ENCODE results near the gene HNRNPF. TPM values are rescaled to one million over a fixed set of nuclear protein-coding genes. Genes with fewer than 3 reads are reported as not detected.
A peak's percentile ranks its signal among the peaks of the same experiment; 100 is the strongest.
"Not testable (repeated sequence)": the region's sequence is repeated elsewhere in the genome, so short reads cannot be mapped to it uniquely, and the experiment has no call there.

Gene HNRNPF
- total RNA-seq, 2 experiments from 2014 or later: 379 to 383 TPM

DNA sequence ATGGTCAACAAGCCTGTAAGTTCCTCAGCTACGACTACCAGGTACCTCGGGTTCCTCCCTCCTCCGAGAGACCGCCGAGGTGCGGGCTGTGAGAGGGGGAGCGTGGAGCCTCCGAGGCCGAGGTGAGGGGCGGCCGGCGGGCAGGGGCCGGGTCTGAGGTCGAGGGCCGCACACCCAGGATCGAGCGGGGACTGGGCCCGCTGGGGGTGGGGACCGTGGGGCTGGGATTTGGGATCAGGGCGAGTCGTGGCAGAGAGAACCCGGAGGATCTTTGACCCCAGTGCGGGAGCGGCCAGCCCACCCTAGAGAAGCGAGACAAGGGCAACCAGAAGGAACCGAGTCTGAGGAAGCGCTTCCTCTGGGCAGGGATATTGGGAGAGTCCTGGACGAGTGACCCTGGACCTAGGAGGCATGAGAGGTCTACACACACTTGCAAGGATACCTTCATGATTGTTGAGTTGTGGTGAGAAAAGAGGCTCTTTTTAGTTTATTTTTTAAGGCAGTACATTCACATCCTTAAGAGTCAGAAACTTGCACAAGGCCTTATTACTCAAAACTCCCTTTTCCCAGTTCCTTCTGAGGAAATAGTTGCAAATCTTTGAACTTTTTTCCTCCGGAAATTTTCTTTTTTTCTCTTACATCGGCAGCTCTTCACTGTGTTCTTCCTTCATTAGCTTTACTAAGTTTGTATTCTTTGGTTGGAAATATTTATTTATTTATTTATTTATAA lies 28.3 kb upstream of the HNRNPF start:
- no peaks in the 10 kb centered on the region for H3K27me3 Mint-ChIP-seq (ENCODE audit: low read depth)
- no peak for DNase-seq
- CTCF ChIA-PET: interaction anchor here (1.0 to 1.6 kb wide), 2 partner anchors 12 to 146 kb away, joined by 4 read pairs; no protein-coding TSS in a partner anchor
- H3K4me3 Mint-ChIP-seq: peak overlapping the region; percentile 84
- H3K27ac Mint-ChIP-seq: peak overlapping the region; percentile 80
- H3K4me1 Mint-ChIP-seq (ENCODE audit: low read depth): peaks cover 17% of the 10 kb centered on the region
- peaks cover 5% of the 10 kb centered on the region for H3K36me3 Mint-ChIP-seq (ENCODE audit: low read depth)
- intact Hi-C loops (cut with micrococcal nuclease): no loop called here
- H3K9me3 Mint-ChIP-seq: no peaks in the 10 kb centered on the region

DNA sequence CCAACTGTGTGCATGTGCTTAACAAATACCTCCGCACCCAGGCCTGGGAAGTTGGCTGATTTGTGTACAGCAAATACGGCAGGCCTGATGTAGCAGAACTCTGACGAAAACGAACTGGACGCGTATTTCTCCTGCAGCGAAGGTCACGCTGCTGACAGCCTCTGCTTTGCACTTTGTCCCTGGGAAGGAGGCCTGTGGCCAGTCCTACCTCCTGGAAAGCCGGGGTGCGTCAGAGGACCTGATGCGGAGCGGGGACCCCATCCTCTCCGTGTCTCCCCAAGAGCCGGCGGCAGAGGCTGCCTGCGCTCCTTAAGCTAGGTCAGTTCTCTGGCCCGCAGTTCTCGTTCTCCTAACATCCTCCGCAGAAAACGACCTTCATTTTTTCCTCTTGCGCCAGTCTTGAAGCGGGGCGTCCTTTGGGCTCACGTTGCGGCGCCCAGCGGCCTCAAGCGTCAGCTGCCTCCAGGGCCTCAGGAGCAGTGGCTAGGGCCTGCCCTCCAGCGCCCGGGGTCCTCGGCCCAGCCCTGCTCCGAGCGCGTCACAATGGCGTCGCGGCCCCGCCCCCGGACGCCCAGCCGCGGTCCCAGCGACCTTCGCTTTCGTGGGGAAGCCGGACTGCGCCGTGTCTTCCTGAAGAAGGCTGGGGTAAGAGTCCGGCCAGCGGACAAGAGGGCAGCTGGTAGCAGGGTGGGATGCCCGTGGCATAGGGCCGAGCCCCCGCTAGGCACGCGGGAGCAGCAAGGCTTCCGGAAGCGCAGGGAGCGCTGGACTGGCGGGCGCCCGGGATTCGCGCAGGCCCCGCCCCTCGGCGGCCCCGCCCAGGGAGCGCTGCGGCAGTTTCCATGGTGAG lies 27.5 kb upstream of the HNRNPF start, which contains the start of gene ZNF487:
Gene ZNF487, plus strand, starts transcription at position 821 of the 850 bp plus-strand sequence. CDS start 38,703 bp downstream, outside the sequence.
- Mint-ChIP-seq H3K9me3 (no peaks in the 10 kb centered on the region), H3K36me3 (ENCODE audit: low read depth) (peaks cover 5% of the 10 kb centered on the region), H3K27me3 (ENCODE audit: low read depth) (no peaks in the 10 kb centered on the region), H3K27ac (peak within 1 kb of the TSS; percentile 87), H3K4me3 (peak within 1 kb of the TSS; percentile 84), H3K4me1 (ENCODE audit: low read depth) (peaks cover 17% of the 10 kb centered on the region)
- CTCF ChIA-PET: interaction anchor here (1.6 kb wide), 2 partner anchors 13 to 18 kb away, joined by 4 to 7 read pairs; no protein-coding TSS in a partner anchor
- peak; percentile 90 for DNase-seq
- intact Hi-C loops (cut with micrococcal nuclease): loop anchor here (1.0 kb wide), 5 partner anchors 9 to 74 kb away; partner anchors contain the start of gene HNRNPF

DNA sequence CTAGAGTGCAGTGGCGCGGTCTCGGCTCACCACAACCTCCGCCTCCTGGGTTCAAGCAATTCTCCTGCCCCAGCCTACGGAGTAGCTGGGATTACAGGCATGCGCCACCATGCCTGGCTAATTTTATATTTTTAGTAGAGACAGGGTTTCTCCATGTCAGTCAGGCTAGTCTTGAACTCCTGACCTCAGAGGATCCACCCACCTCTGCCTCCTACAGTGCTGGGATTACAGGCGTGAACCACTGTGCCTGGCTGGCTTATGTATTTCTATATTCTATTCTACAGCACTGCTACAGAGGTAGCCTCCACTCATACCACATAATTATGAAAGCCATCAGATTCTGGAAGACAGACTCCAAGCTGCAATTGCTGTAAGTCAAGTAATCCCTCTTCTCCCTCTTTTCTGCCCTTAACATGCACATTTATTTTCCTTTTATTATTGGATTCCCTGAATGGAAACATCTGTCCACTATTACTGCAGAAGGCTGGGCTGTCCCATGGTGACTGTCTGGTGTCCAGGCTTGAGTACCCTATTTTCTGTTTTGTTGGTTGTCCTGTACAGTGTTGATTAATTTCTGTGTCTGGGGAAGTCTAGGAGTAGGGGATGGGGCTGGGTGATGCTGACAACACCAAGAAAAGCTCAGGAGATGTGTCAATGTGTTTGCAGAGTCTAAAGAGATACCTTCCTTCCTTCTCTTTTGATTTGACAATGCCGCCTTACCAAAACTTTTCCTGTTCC lies 22.1 kb upstream of the HNRNPF start:
- no peak overlapping the region for H3K27ac Mint-ChIP-seq
- no peak for DNase-seq
- peaks cover 2% of the 10 kb centered on the region for H3K36me3 Mint-ChIP-seq (ENCODE audit: low read depth)
- H3K4me1 Mint-ChIP-seq (ENCODE audit: low read depth): peaks cover 20% of the 10 kb centered on the region
- intact Hi-C loops (cut with micrococcal nuclease): no loop called here
- H3K27me3 Mint-ChIP-seq (ENCODE audit: low read depth): no peaks in the 10 kb centered on the region
- CTCF ChIA-PET: interaction anchor here (0.9 kb wide), 1 partner anchor 23 kb away, joined by 3 read pairs; no protein-coding TSS in a partner anchor
- H3K4me3 Mint-ChIP-seq: no peak overlapping the region
- no peaks in the 10 kb centered on the region for H3K9me3 Mint-ChIP-seq

DNA sequence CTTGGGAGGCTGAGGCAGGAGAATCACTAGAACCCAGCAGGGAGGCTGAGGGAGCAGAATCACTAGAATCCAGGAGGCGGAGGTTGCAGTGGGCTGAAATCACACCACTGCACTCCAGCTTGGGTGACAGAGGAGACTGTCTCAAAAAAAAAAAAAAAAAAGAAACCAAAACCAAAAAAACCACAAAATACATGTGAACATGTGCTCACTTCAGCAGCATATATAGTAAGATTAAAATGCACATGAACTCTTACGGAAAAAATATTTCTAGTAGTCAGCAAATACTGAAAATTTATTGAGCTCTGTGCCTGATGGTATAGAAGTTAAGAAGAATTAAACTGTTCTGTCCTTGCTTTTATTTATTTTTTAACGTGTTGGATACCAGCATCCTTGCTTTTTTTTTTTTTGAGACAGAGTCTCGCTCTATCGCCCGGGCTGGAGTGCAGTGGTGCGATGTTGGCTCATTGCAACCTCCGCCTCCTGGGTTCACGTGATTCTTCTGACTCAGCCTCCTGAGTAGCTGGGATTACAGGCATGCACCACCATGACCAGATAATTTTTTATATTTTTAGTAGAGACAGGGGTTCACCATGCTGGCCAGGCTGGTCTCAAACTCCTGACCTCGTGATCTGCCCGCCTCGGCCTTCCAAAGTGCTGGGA lies 18.3 kb upstream of the HNRNPF start:
- intact Hi-C loops (cut with micrococcal nuclease): loop anchor here (1.0 kb wide), 2 partner anchors 9 to 10 kb away; no protein-coding TSS in a partner anchor
- peak; percentile 81 for DNase-seq
- Mint-ChIP-seq H3K4me1 (ENCODE audit: low read depth) (peaks cover 17% of the 10 kb centered on the region), H3K36me3 (ENCODE audit: low read depth) (no peaks in the 10 kb centered on the region), H3K4me3 (peak overlapping the region; percentile 57), H3K27me3 (ENCODE audit: low read depth) (no peaks in the 10 kb centered on the region), H3K9me3 (no peaks in the 10 kb centered on the region), H3K27ac (peak overlapping the region; percentile 61)
- CTCF ChIA-PET: interaction anchor here (0.6 to 1.1 kb wide), 3 partner anchors 20 to 42 kb away, joined by 3 to 4 read pairs (median 3); no protein-coding TSS in a partner anchor

DNA sequence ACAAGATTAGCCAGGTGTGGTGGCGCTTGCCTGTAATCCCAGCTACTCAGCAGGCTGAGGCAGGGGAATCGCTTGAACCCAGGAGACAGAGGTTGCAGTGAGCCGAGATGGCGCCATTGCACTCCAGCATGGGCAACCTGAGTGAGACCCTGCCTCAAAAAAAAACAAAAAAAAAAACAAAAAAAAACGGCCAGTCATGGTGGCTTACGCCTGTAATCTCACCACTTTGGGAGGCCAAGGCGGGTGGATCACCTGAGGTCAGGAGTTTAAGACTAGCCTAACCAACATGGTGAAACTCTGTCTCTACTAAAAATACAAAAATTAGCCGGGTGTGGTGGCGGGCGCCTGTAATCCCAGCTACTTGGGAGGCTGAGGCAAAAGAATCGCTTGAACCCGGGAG lies 17.5 kb upstream of the HNRNPF start:
- intact Hi-C loops (cut with micrococcal nuclease); CTCF ChIA-PET; H3K36me3 Mint-ChIP-seq (ENCODE audit: low read depth): not testable (repeated sequence)

DNA sequence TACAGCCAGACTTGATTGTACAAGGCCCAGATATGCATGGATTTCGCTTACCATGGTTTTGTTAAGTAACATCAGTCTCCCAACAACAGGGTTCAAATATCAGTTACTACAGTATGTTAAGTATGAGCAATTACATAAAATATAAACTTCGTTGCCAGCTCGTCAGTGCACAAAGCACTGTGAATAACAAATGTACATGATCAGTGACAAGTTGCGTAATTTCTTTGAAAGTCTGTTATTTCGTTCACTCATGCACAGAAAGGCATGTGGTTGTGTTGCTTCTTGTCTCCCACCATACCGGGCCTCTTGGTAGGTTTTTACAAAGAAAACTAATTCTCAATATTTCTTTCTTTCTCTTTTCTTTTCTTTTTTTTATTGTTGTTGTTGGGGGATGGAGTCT lies 15.4 kb upstream of the HNRNPF start:
- H3K9me3 Mint-ChIP-seq: no peaks in the 10 kb centered on the region
- no peaks in the 10 kb centered on the region for H3K36me3 Mint-ChIP-seq (ENCODE audit: low read depth)
- intact Hi-C loops (cut with micrococcal nuclease): no loop called here
- H3K4me1 Mint-ChIP-seq (ENCODE audit: low read depth): peaks cover 33% of the 10 kb centered on the region
- H3K27me3 Mint-ChIP-seq (ENCODE audit: low read depth): no peaks in the 10 kb centered on the region
- no peak overlapping the region for H3K27ac Mint-ChIP-seq
- DNase-seq: no peak
- no peak overlapping the region for H3K4me3 Mint-ChIP-seq
- CTCF ChIA-PET: no interaction called here

More for the DNA sequence above, 17.5 kb upstream of the HNRNPF start:
- not testable (repeated sequence) for H3K4me3 Mint-ChIP-seq; H3K27ac Mint-ChIP-seq; H3K27me3 Mint-ChIP-seq (ENCODE audit: low read depth); H3K9me3 Mint-ChIP-seq; DNase-seq
- H3K4me1 Mint-ChIP-seq (ENCODE audit: low read depth): peaks cover 20% of the 10 kb centered on the region

DNA sequence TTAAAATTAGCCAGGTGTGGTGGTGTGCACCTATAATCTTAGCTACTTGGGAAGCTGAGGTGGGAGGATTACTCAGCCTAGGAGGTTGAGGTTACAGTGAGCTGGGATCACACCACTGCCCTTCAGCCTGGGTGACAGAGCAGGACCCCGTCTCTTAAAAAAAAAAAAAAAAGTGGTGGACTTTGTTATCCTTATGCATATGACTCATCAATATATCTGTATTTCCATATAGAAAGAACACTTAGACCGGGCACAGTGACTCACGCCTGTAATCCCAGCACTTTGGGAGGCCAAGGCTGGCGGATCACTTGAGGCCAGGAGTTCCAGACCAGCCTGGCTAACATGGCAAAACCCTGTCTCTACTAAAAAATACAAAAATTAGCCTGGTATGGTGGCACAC lies 13.0 kb upstream of the HNRNPF start:
- intact Hi-C loops (cut with micrococcal nuclease); H3K36me3 Mint-ChIP-seq (ENCODE audit: low read depth); DNase-seq; H3K9me3 Mint-ChIP-seq; H3K27me3 Mint-ChIP-seq (ENCODE audit: low read depth): not testable (repeated sequence)
- CTCF ChIA-PET: interaction anchor here (0.6 kb wide), 1 partner anchor 36 kb away, joined by 3 read pairs; no protein-coding TSS in a partner anchor
- H3K27ac Mint-ChIP-seq: peak overlapping the region; percentile 18
- peaks cover 42% of the 10 kb centered on the region for H3K4me1 Mint-ChIP-seq (ENCODE audit: low read depth)
- H3K4me3 Mint-ChIP-seq: peak overlapping the region; percentile 30

DNA sequence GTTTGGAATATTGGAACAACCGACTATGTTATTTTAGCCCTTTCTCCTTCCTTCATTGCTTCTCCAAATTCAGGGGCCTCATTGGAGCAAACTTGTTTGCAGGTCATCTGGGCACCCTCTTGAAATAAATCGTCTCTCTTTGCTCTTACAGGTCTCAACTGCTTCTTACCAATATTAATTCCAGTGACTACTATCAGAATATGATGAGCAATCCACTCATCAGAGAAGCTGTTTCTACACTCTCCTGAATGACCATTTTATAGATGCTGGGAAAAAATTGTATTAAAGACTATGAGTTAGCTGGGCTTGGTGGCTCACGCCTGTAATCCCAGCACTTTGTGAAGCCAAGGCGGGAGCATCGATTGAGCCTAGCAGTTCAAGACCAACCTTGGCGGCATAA lies 12.5 kb upstream of the HNRNPF start:
- intact Hi-C loops (cut with micrococcal nuclease): no loop called here
- CTCF ChIA-PET: no interaction called here
- Mint-ChIP-seq H3K4me3 (peak overlapping the region; percentile 30), H3K27me3 (ENCODE audit: low read depth) (no peaks in the 10 kb centered on the region), H3K36me3 (ENCODE audit: low read depth) (no peaks in the 10 kb centered on the region), H3K4me1 (ENCODE audit: low read depth) (peaks cover 42% of the 10 kb centered on the region), H3K9me3 (no peaks in the 10 kb centered on the region), H3K27ac (peak overlapping the region; percentile 8)
- no peak for DNase-seq

DNA sequence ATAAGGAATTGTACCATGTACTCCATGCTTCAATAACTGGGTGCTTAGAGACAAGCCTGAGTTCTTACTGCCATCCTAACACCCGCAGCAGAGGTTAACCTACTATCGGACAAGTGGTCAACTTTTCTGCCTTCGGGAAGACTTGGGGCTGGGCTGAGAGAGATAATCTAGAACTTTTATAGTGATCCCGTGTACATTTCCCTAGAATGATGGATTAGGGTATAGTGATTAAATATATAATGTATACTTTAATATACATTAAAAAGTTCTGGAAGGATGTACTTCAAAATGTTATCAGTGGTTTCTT lies 12.2 kb upstream of the HNRNPF start:
- CTCF ChIA-PET: no interaction called here
- DNase-seq: no peak
- Mint-ChIP-seq H3K36me3 (ENCODE audit: low read depth) (no peaks in the 10 kb centered on the region), H3K27me3 (ENCODE audit: low read depth) (no peaks in the 10 kb centered on the region), H3K4me1 (ENCODE audit: low read depth) (peaks cover 40% of the 10 kb centered on the region), H3K27ac (peak overlapping the region; percentile 95), H3K9me3 (no peaks in the 10 kb centered on the region), H3K4me3 (peak overlapping the region; percentile 87)
- intact Hi-C loops (cut with micrococcal nuclease): no loop called here

DNA sequence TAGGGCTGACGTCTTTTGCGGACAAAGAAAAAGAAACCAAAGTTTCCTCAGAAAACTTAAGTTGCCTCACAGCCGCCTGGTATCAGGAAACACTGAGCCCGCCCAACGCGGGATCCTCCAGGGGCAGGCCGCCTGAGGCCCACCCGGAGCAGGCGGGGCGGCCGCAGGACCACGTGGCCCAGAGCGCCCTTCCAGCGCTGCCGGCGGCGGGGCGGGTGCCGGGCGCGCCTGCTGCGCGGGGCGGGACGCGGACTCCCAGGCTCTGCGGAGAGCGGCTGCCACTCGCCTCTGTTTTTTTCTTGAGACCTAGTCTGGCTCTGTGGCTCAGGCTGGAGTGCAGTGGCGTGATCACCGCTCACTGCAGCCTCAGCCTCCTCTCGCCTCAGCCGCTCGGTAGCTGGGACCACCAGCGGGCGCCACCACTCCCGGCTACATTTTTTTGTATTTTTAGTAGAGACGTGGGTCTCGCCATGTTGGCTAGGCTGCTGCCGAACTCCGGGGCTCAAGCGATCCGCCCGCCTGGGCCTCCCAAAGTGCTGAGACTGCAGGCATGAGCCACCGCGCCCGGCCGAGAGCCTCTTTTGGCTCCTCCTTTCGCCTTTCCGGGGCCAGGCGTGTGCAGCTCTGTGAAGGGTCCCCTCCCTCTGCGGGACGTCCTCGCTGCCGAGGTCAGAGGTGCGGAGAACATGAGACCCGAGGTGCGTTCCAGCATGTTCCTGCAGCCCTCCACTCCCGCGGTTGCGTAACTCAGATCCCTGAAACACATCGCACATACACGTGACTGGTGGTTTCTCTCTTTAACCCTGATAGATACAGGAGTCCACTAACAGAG lies 11.6 kb upstream of the HNRNPF start:
- H3K36me3 Mint-ChIP-seq (ENCODE audit: low read depth): no peaks in the 10 kb centered on the region

DNA sequence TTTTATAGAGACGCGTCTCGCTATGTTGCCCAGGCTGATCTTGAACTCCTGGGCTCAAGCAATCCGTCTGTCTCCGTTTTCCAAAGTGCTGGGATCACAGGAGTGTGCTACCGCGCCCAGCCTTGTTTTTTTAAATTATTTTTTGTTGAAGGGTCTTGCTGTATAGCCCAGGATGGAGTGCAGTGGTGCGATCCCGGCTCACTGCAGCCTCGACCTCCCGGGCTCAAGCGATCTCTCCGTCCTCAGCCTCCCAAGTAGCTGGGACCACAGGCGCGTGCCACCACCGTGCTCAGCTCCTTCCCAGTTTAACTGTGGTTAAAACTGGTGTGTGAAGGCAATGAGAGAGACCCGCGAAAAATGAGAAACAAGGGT lies 11.0 kb upstream of the HNRNPF start:
- Mint-ChIP-seq H3K36me3 (ENCODE audit: low read depth) (no peaks in the 10 kb centered on the region), H3K4me1 (ENCODE audit: low read depth) (peaks cover 35% of the 10 kb centered on the region), H3K9me3 (no peaks in the 10 kb centered on the region), H3K4me3 (peak overlapping the region; percentile 65), H3K27me3 (ENCODE audit: low read depth) (no peaks in the 10 kb centered on the region), H3K27ac (peak overlapping the region; percentile 91)
- intact Hi-C loops (cut with micrococcal nuclease): loop anchor here (1.0 kb wide), 3 partner anchors 11 to 23 kb away; partner anchors contain the start of gene HNRNPF
- CTCF ChIA-PET: interaction anchor here (0.6 to 2.2 kb wide), 5 partner anchors 16 to 697 kb away, joined by 3 to 7 read pairs (median 3); no protein-coding TSS in a partner anchor
- no peak for DNase-seq

More for the DNA sequence above, 11.6 kb upstream of the HNRNPF start:
- Mint-ChIP-seq H3K27ac (peak overlapping the region; percentile 95), H3K27me3 (ENCODE audit: low read depth) (no peaks in the 10 kb centered on the region), H3K4me3 (peak overlapping the region; percentile 87), H3K9me3 (no peaks in the 10 kb centered on the region), H3K4me1 (ENCODE audit: low read depth) (peaks cover 35% of the 10 kb centered on the region)
- intact Hi-C loops (cut with micrococcal nuclease): loop anchor here (1.0 kb wide), 3 partner anchors 11 to 23 kb away; partner anchors contain the start of gene HNRNPF
- CTCF ChIA-PET: interaction anchor here (0.6 to 1.3 kb wide), 3 partner anchors 23 to 698 kb away, joined by 3 read pairs; no protein-coding TSS in a partner anchor
- peak; percentile 78 for DNase-seq

All from activated naive CD4-positive, alpha-beta T cell treated with anti-CD3 and anti-CD28 coated beads for 36 hours (primary cell).